ENCODE data around the gene LTK.

DNA sequence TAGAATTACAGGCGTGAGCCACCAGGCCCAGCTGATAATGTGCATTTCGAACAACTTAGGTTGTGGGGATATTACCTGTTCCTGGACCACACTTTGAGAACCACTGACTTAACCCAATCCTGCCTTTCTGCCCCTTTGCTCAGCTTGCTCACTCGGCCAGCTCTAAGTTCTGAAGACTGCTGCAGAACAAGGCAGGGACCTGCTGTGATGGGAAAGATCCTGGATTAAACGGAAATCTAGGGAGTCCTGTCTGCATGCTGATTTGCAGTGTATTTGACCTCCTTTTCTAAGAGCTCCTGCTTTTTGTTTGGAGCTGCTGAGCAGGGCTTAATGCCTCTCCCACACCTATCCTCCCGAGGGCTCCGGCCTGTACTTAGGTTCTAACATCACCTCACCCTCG is 2.9 kb downstream of the LTK start:
- TF ChIP-seq, protein P1, sequence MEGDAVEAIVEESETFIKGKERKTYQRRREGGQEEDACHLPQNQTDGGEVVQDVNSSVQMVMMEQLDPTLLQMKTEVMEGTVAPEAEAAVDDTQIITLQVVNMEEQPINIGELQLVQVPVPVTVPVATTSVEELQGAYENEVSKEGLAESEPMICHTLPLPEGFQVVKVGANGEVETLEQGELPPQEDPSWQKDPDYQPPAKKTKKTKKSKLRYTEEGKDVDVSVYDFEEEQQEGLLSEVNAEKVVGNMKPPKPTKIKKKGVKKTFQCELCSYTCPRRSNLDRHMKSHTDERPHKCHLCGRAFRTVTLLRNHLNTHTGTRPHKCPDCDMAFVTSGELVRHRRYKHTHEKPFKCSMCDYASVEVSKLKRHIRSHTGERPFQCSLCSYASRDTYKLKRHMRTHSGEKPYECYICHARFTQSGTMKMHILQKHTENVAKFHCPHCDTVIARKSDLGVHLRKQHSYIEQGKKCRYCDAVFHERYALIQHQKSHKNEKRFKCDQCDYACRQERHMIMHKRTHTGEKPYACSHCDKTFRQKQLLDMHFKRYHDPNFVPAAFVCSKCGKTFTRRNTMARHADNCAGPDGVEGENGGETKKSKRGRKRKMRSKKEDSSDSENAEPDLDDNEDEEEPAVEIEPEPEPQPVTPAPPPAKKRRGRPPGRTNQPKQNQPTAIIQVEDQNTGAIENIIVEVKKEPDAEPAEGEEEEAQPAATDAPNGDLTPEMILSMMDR (IDR thresholded peaks at IDR 0.05; ENCODE audit: low read length): no peak
- no peak for TF ChIP-seq EZH2 (IDR thresholded peaks at IDR 0.05; ENCODE audit: borderline replicate concordance, low read length)
